ENCODE results near the gene FLVCR1.

GRCh38 chr1:212945056-212945455 is 87.0 kb downstream of the FLVCR1 start:
- TF ChIP-seq CTCF (IDR thresholded peaks at IDR 0.05), result no peak
- TF ChIP-seq POLR2A (IDR thresholded peaks at IDR 0.05), result no peak

All from Peyer's patch (tissue), 4 donors.